A549 (cell line): ENCODE measurements around the gene RNF43. TPM values are rescaled to one million over a fixed set of nuclear protein-coding genes. Genes with fewer than 3 reads are reported as not detected.

Experiments used
- ATAC-seq, 2 experiments: fragments of 200-7000 bp in 1 of 2; fragments of >200 bp in 1 of 2; cut with Nextera tagmentation in 1 of 2; cut with Tn5 transposase in 1 of 2; 3 replicates each; pipeline versions ENCODE4 v1.8.0 to v1.9.1; 2018 to 2020; ENCODE audit warnings: mild to moderate bottlenecking in 1 of 2, moderate library complexity in 1 of 2
- CTCF ChIA-PET: fragments of 300-600 bp; sonication (Branson Sonifier 250); formaldehyde crosslinking; extraction: SDS; loops from one replicate; lab custom pipeline; 2021; ENCODE audit warnings: antibody characterized with exemption, inconsistent platforms; lab: Yijun Ruan, JAX
- POLR2A ChIA-PET: fragments of 350-600 bp; formaldehyde crosslinking; extraction: SDS; loops from one replicate; lab custom pipeline; 2021; ENCODE audit warnings: antibody characterized with exemption, inconsistent platforms; lab: Yijun Ruan, JAX
- DNase-seq, 2 experiments: peaks; one replicate each; pipeline versions ENCODE4 v3.0.0 to v3.0.0-alpha.2; 2011 to 2016; ENCODE audit warnings: low read depth in 1 of 2, low spot score in 1 of 2
- FAIRE-seq: peaks from 2 replicates; lab custom pipeline; 2011; peaks lifted over from hg19 to GRCh38; lab: Jason Lieb, UNC
- H3K27ac ChIP-seq, 2 experiments: fragments of >200 bp; sonication (Bioruptor Twin); formaldehyde crosslinking; 3 replicates each; pipeline ENCODE4 v1.5.1; 2016 to 2017
- H3K4me1 ChIP-seq: fragments of >200 bp; sonication (Bioruptor Twin); formaldehyde crosslinking; 3 replicates; pipeline ENCODE4 v1.6.1; 2016
- H3K4me2 ChIP-seq: fragments of >200 bp; sonication (Bioruptor Twin); formaldehyde crosslinking; 3 replicates; pipeline ENCODE4 v1.6.1; 2016
- H3K4me3 ChIP-seq: fragments of >200 bp; sonication (Bioruptor Twin); formaldehyde crosslinking; 3 replicates; pipeline ENCODE4 v1.5.1; 2016
- H3K9me3 ChIP-seq: fragments of >200 bp; sonication (Bioruptor Twin); formaldehyde crosslinking; 3 replicates; pipeline ENCODE4 v1.6.1; 2016
- CEBPB ChIP-seq, 2 experiments: fragments of >200 bp in 1 of 2; sonication (Bioruptor Twin) in 1 of 2; formaldehyde crosslinking in 1 of 2; IDR thresholded peaks; 2 replicates each; pipeline ENCODE4 v1.6.1; 2012 to 2016
- CHD2 ChIP-seq: fragments of 150-350 bp; IDR thresholded peaks from 2 replicates; pipeline ENCODE4 v1.6.1; 2014; ENCODE audit warnings: low read length; ENCODE audit not compliant: partially characterized antibody
- CTCF ChIP-seq: fragments of >200 bp; sonication (Bioruptor Twin); formaldehyde crosslinking; IDR thresholded peaks from 3 replicates; pipeline ENCODE4 v1.5.1; 2016
- E2F6 ChIP-seq: IDR thresholded peaks from 2 replicates; pipeline ENCODE4 v1.6.1; 2012; ENCODE audit warnings: low read depth, borderline replicate concordance
- EHMT2 ChIP-seq: fragments of 200-600 bp; sonication (generic); IDR thresholded peaks from 2 replicates; pipeline ENCODE4 v1.6.1; 2016; ENCODE audit warnings: antibody characterized with exemption, low read depth, mild to moderate bottlenecking, moderate library complexity
- ELK1 ChIP-seq: fragments of 150-350 bp; IDR thresholded peaks from 2 replicates; pipeline ENCODE4 v1.6.1; 2014; ENCODE audit warnings: low read depth, mild to moderate bottlenecking, low read length
- EP300 ChIP-seq, 2 experiments: fragments of >200 bp; sonication (Bioruptor Twin); formaldehyde crosslinking; IDR thresholded peaks; 2 replicates in 1 of 2; 3 replicates in 1 of 2; pipeline ENCODE4 v1.6.1; 2016 to 2017
- FOSB ChIP-seq: fragments of 250-450 bp; sonication (Bioruptor Pico); IDR thresholded peaks from 2 replicates; pipeline ENCODE4 v1.5.0; 2020; ENCODE audit warnings: mild to moderate bottlenecking, moderate library complexity
- HEYL ChIP-seq: fragments of 250-450 bp; sonication (Bioruptor Pico); IDR thresholded peaks from 2 replicates; pipeline ENCODE4 v1.8.0; 2021; ENCODE audit warnings: mild to moderate bottlenecking, moderate library complexity
- HOXA7 ChIP-seq: fragments of 250-450 bp; sonication (Bioruptor Pico); IDR thresholded peaks from 2 replicates; pipeline ENCODE4 v1.5.0; 2020; ENCODE audit warnings: mild to moderate bottlenecking, moderate library complexity
- KDM1A ChIP-seq: fragments of 200-600 bp; sonication (generic); IDR thresholded peaks from 2 replicates; pipeline ENCODE4 v1.6.1; 2016; ENCODE audit warnings: low read depth, mild to moderate bottlenecking
- MAFK ChIP-seq: fragments of 450-650 bp; IDR thresholded peaks from 2 replicates; pipeline ENCODE4 v1.6.1; 2014; ENCODE audit not compliant: partially characterized antibody
- NPAS2 ChIP-seq: fragments of 250-450 bp; sonication (Bioruptor Pico); IDR thresholded peaks from 2 replicates; pipeline ENCODE4 v1.8.0; 2022; ENCODE audit warnings: mild to moderate bottlenecking, moderate library complexity, borderline replicate concordance
- POLR2AphosphoS2 ChIP-seq: conservative IDR thresholded peaks from 2 replicates; pipeline ENCODE4 v1.6.1; 2012; ENCODE audit warnings: low read length, improper control_type of control experiment, inconsistent platforms
- RFX5 ChIP-seq: fragments of 450-650 bp; IDR thresholded peaks from 2 replicates; pipeline ENCODE4 v1.7.1; 2014; ENCODE audit warnings: antibody characterized with exemption, mild to moderate bottlenecking, moderate library complexity
- SREBF2 ChIP-seq: fragments of 450-650 bp; IDR thresholded peaks from 2 replicates; pipeline ENCODE4 v1.6.1; 2014; ENCODE audit warnings: mild to moderate bottlenecking, moderate library complexity
- TFCP2L1 ChIP-seq: fragments of 250-450 bp; sonication (Bioruptor Pico); IDR thresholded peaks from 2 replicates; pipeline ENCODE4 v1.5.0; 2021; ENCODE audit warnings: mild to moderate bottlenecking
- USF2 ChIP-seq: fragments of 450-650 bp; IDR thresholded peaks from 2 replicates; pipeline ENCODE4 v1.6.1; 2014; ENCODE audit warnings: antibody characterized with exemption
- ZNF302 ChIP-seq: fragments of 250-450 bp; sonication (Bioruptor Pico); IDR thresholded peaks from 2 replicates; pipeline ENCODE4 v1.9.0; 2021; ENCODE audit warnings: inconsistent platforms, mild to moderate bottlenecking, moderate library complexity
- WGBS: methylation state at CpG from one replicate; pipeline ENCODE4 v1.1.6; 2017; ENCODE audit errors: missing lambda C conversion rate; 5-methylcytosine and 5-hydroxymethylcytosine counted together
- polyA plus RNA-seq, 4 experiments: library from polyadenylated mRNA; depleted of rRNA in 3 of 4; stranded (reverse); fragments of >200 nt; fragmentation: RNase III in 1 of 4; extraction: RNeasy Plus Mini Kit Qiagen cat#74134 plus additional on column Dnase treatment in 1 of 4; gene quantifications; 2 replicates in 3 of 4; 3 replicates in 1 of 4; pipeline ENCODE4 v1.2.3, GENCODE V29; 2011 to 2017

Gene RNF43
- polyA plus RNA-seq, 2 of the 4 experiments (the other 2 are of a cell fraction): 2.5 to 6.6 TPM

- WGBS: 83% methylated on average over 1 of the region's 1 CpG
- no peak for FAIRE-seq
- no peak for DNase-seq
- no peak for ATAC-seq
- H3K9me3 ChIP-seq: no peaks in the 10 kb centered on the region
- H3K4me1 ChIP-seq: peaks cover 27% of the 10 kb centered on the region; the same call in 2 of the 3 replicates
- H3K4me3 ChIP-seq: no peak overlapping the region
- TF ChIP-seq RFX5 (no peak), KDM1A (0 out of 2 replicates have a peak, but pooled peaks have one; percentile 6)
- TF ChIP-seq, all 56 proteins: peak for 1
- H3K4me2 ChIP-seq: no peak overlapping the region
- POLR2A ChIA-PET: no interaction called here
- CTCF ChIA-PET: interaction anchor here (1.3 to 2.4 kb wide), 3 partner anchors 13 to 44 kb away, joined by 3 to 7 read pairs (median 5); partner anchors contain the start of gene RNF43
- no peak overlapping the region for H3K27ac ChIP-seq
Observed at GRCh38 chr17:58373923-58374322, 43.4 kb downstream of the RNF43 start.

- H3K4me1 ChIP-seq: peaks cover 27% of the 10 kb centered on the region; the same call in 2 of the 3 replicates
- ChIA-PET POLR2A (interaction anchor here (2.2 kb wide), 1 partner anchor 21 kb away, joined by 7 read pairs; the partner anchor contains the start of gene SUPT4H1), CTCF (interaction anchor here (0.7 to 2.2 kb wide), 7 partner anchors 10 to 75 kb away, joined by 3 to 5 read pairs (median 4); partner anchors contain the start of gene SUPT4H1)
- no peaks in the 10 kb centered on the region for H3K9me3 ChIP-seq
- no peak for DNase-seq
- FAIRE-seq: no peak
- H3K27ac ChIP-seq: no peak overlapping the region
- 66% methylated on average over 5 of the region's 5 CpGs for WGBS
- no peak overlapping the region for H3K4me3 ChIP-seq
- ATAC-seq: no peak
- no peak overlapping the region for H3K4me2 ChIP-seq
- TF ChIP-seq NPAS2 (CRISPR knock-in tag): no peak
- TF ChIP-seq E2F6: no peak
- no peak for TF ChIP-seq ZNF302 (CRISPR knock-in tag)
- TF ChIP-seq EP300 (IDR thresholded peaks at IDR 0.05): no peak
- no peak for TF ChIP-seq ELK1
- no peak for TF ChIP-seq POLR2AphosphoS2
- no peak for TF ChIP-seq USF2
- no peak for TF ChIP-seq HOXA7 (CRISPR knock-in tag)
- no peak for TF ChIP-seq TFCP2L1
- no peak for TF ChIP-seq CEBPB (IDR thresholded peaks at IDR 0.05)
- no peak for TF ChIP-seq HEYL (CRISPR knock-in tag)
- TF ChIP-seq SREBF2: no peak
- no peak for TF ChIP-seq KDM1A
- no peak for TF ChIP-seq EHMT2
- TF ChIP-seq CTCF: no peak
- no peak for TF ChIP-seq CHD2
- TF ChIP-seq MAFK: no peak
- no peak for TF ChIP-seq FOSB (CRISPR knock-in tag)
- TF ChIP-seq, all 56 proteins: peak for 0
Observed at GRCh38 chr17:58373003-58373402, 44.3 kb downstream of the RNF43 start.
